Fibroblast of upper back skin (primary cell): ENCODE results near the gene PDLIM3.
"Not testable (repeated sequence)": the region's sequence is repeated elsewhere in the genome, so short reads cannot be mapped to it uniquely, and the experiment has no call there.

ENCODE experiments used
- DNase-seq: peaks from one replicate; pipeline ENCODE4 v3.0.0-alpha.2; 2013

PDLIM3 gene

GRCh38 chr4:185534866-185535611 lies at the start of gene PDLIM3:
PDLIM3 (minus strand) TSS chr4:185535507; CDS start chr4:185535434, 73 bp downstream.
- DNase-seq = peak; percentile 27

- DNase-seq = no peak
These were observed 48.5 kb upstream of the PDLIM3 start for GRCh38 chr4:185583813-185584212.

- DNase-seq = no peak
These were observed 47.5 kb upstream of the PDLIM3 start for GRCh38 chr4:185582651-185583400.

GRCh38 chr4:185580699-185581098 lies 45.4 kb upstream of the PDLIM3 start:
- DNase-seq = no peak

GRCh38 chr4:185578284-185578683 lies 43.0 kb upstream of the PDLIM3 start:
- DNase-seq = no peak

- DNase-seq = peak; percentile 59
These were observed 41.9 kb upstream of the PDLIM3 start for GRCh38 chr4:185576962-185577950.

GRCh38 chr4:185576314-185576961 lies 41.1 kb upstream of the PDLIM3 start:
- no peak for DNase-seq

GRCh38 chr4:185573651-185574199 lies 38.4 kb upstream of the PDLIM3 start:
- peak; percentile 79 for DNase-seq

GRCh38 chr4:185570727-185571126 lies 35.4 kb upstream of the PDLIM3 start:
- DNase-seq = no peak

GRCh38 chr4:185567381-185568376 lies 32.4 kb upstream of the PDLIM3 start:
- DNase-seq = peak; percentile 25

GRCh38 chr4:185566972-185567371 lies 31.7 kb upstream of the PDLIM3 start:
- DNase-seq = peak; percentile 52

- DNase-seq = no peak
These were observed 31.1 kb upstream of the PDLIM3 start for GRCh38 chr4:185566425-185566824.

GRCh38 chr4:185565696-185566095 lies 30.4 kb upstream of the PDLIM3 start:
- DNase-seq = no peak

GRCh38 chr4:185564349-185564748 lies 29.0 kb upstream of the PDLIM3 start:
- no peak for DNase-seq

GRCh38 chr4:185562531-185562930 lies 27.2 kb upstream of the PDLIM3 start:
- no peak for DNase-seq

- no peak for DNase-seq
These were observed 25.0 kb upstream of the PDLIM3 start for GRCh38 chr4:185560316-185560715.

GRCh38 chr4:185559915-185560281 lies 24.6 kb upstream of the PDLIM3 start:
- peak; percentile 68 for DNase-seq

GRCh38 chr4:185559251-185559914 lies 24.1 kb upstream of the PDLIM3 start:
- DNase-seq = not testable (repeated sequence)

GRCh38 chr4:185554365-185555126 lies 19.2 kb upstream of the PDLIM3 start:
- no peak for DNase-seq

GRCh38 chr4:185552254-185552653 lies 16.9 kb upstream of the PDLIM3 start:
- DNase-seq = no peak
